ENCODE data around the gene ZHX3.

Gene ZHX3

GRCh38 chr20:41182296-41183212 is 135.0 kb downstream of the ZHX3 start:
- no peak for TF ChIP-seq CTCF (IDR thresholded peaks at IDR 0.05; ENCODE audit: low read depth, low read length, missing control alignments)
- in situ Hi-C loops (cut with HindIII; ENCODE audit: low pct_ligation_motif_present, low sequenced_read_pairs): no loop called here
- peaks cover 4% of the 10 kb centered on the region for H3K36me3 ChIP-seq (replicated peaks)
- H3K27me3 ChIP-seq (replicated peaks): no peaks in the 10 kb centered on the region
- no peak overlapping the region for H3K27ac ChIP-seq
- no peak for DNase-seq
- H3K4me3 ChIP-seq (ENCODE audit: low read depth, low read length): no peak overlapping the region

DNA sequence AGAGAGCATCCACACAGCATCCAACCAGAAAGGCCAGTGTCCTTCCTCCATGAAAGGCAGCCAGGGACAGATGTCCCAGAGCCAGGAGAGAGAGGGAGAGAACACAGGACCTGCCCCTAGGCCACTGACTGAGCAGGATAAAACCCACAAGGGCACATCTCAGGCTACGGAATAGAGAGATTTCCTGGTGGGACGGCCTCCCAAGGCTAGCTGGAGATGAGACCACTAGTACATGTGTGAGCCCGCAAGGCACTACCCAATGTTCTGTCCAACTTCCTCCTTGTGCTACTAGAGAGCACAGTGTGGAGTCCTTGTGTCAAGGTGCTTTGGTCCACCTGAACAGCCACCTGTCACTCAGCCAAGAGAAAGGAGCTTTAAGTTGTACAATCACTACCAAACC is 136.0 kb downstream of the ZHX3 start:
- DNase-seq: no peak
- no peak for TF ChIP-seq CTCF (IDR thresholded peaks at IDR 0.05; ENCODE audit: low read depth, low read length, missing control alignments)
- Histone ChIP-seq H3K36me3 (replicated peaks) (peaks cover 10% of the 10 kb centered on the region), H3K4me3 (ENCODE audit: low read depth, low read length) (no peak overlapping the region), H3K27me3 (replicated peaks) (no peaks in the 10 kb centered on the region), H3K27ac (no peak overlapping the region)
- in situ Hi-C loops (cut with HindIII; ENCODE audit: low pct_ligation_motif_present, low sequenced_read_pairs): no loop called here

GRCh38 chr20:41180599-41181333 is 136.8 kb downstream of the ZHX3 start:
- TF ChIP-seq CTCF (IDR thresholded peaks at IDR 0.05; ENCODE audit: low read depth, low read length, missing control alignments): no peak
- Histone ChIP-seq H3K4me3 (ENCODE audit: low read depth, low read length) (no peak overlapping the region), H3K27ac (no peak overlapping the region), H3K36me3 (replicated peaks) (peaks cover 14% of the 10 kb centered on the region), H3K27me3 (replicated peaks) (no peaks in the 10 kb centered on the region)
- in situ Hi-C loops (cut with HindIII; ENCODE audit: low pct_ligation_motif_present, low sequenced_read_pairs): no loop called here
- no peak for DNase-seq

DNA sequence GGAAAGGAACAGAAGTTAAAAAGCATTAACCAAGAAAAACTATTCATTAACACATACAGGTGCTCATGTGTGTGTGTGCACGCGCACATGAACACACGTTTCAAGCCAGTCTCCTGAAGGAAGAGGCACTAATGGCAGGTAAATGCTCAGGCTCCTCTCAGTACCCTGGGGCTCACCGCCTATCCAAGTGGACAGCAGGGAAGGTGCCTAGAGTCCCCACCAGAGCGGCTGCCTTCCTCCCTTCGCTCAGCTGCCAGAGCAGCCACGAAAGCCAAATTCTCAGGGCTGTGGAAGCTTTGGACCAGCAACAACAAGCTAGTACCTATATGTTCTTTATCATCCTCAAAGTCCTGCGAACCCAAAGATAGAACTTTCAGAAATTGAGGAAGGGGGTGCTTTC is 137.6 kb downstream of the ZHX3 start:
- H3K27ac ChIP-seq: no peak overlapping the region

DNA sequence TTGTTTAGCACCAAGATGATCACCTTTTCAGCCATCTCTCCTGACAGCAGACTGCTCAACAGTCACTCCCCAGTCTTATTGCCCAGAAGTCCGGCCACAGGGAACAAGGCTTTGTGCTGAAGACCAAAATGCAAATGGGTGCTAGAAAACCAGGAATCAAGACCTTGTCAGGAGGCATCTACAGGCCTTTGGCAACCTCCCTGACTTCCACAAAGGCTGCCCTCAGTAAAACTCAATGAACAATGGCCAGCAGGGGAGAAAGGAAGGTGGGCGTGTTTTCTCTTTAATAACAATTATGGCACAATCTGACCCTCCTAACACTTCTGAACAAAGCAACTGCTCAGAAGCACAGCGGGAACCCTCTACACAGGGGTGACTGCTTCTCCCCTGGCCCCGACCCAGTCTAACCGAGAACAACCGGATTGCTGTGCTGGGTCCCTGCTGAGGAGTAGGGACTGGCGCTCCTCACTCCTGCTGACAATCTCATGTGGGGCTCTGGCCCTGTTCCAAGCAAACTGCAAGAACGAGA is 138.6 kb downstream of the ZHX3 start:
- Histone ChIP-seq H3K27ac (no peak overlapping the region), H3K27me3 (replicated peaks) (no peaks in the 10 kb centered on the region), H3K4me3 (ENCODE audit: low read depth, low read length) (no peak overlapping the region), H3K36me3 (replicated peaks) (peaks cover 28% of the 10 kb centered on the region)
- no peak for DNase-seq
- in situ Hi-C loops (cut with HindIII; ENCODE audit: low pct_ligation_motif_present, low sequenced_read_pairs): no loop called here
- no peak for TF ChIP-seq CTCF (IDR thresholded peaks at IDR 0.05; ENCODE audit: low read depth, low read length, missing control alignments)

More for the DNA sequence above, 137.6 kb downstream of the ZHX3 start:
- in situ Hi-C loops (cut with HindIII; ENCODE audit: low pct_ligation_motif_present, low sequenced_read_pairs): no loop called here
- Histone ChIP-seq H3K36me3 (replicated peaks) (peaks cover 19% of the 10 kb centered on the region), H3K27me3 (replicated peaks) (no peaks in the 10 kb centered on the region), H3K4me3 (ENCODE audit: low read depth, low read length) (no peak overlapping the region)
- no peak for DNase-seq
- TF ChIP-seq CTCF (IDR thresholded peaks at IDR 0.05; ENCODE audit: low read depth, low read length, missing control alignments): no peak

Data from brain microvascular endothelial cell (primary cell).